Measurements from ENCODE around the gene ACY1. TPM values are rescaled to one million over a fixed set of nuclear protein-coding genes. Genes with fewer than 3 reads are reported as not detected.

ACY1 gene
- polyA plus RNA-seq, 1 of the 3 experiments (the other 2 are of a cell fraction): 93.0 TPM

- no peak overlapping the region for H3K4me2 ChIP-seq
These were observed 27.2 kb upstream of the ACY1 start for GRCh38 chr3:51955893-51956770.

GRCh38 chr3:51957520-51958205 is 25.7 kb upstream of the ACY1 start:
- 97% methylated on average over 6 of the region's 15 CpGs for WGBS (ENCODE audit: low lambda C conversion rate)
- Histone ChIP-seq H3K27me3 (ENCODE audit: insufficient read depth) (no peaks in the 10 kb centered on the region), H3K9me3 (no peaks in the 10 kb centered on the region), H3K9ac (no peak overlapping the region), H4K20me1 (ENCODE audit: insufficient read depth) (no peaks in the 10 kb centered on the region), H3K36me3 (replicated peaks in 1 of 2; ENCODE audit: control insufficient read depth in 1 of 2, insufficient read depth in 2 of 2, low read length in 1 of 2) (peaks cover 5 to 42% of the 10 kb centered on the region in 2 experiments), H3K9me2 (no peaks in the 10 kb centered on the region), H3K4me3 (ENCODE audit: low read depth in 2 of 2, low read length in 1 of 2) (no peak overlapping the region; a peak in 1 of 4 replicates), H3K4me2 (no peak overlapping the region), H3K27ac (ENCODE audit: low read depth in 2 of 2, low read length in 1 of 2) (no peak overlapping the region), H3K4me1 (ENCODE audit: control insufficient read depth in 1 of 2, insufficient read depth in 2 of 2, low read depth in 1 of 2, low read length in 1 of 2) (peaks cover 4 to 12% of the 10 kb centered on the region in 2 experiments; a peak in 2 of 4 replicates), H3K79me2 (ENCODE audit: insufficient read depth) (0 out of 2 replicates have a peak, but pooled peaks cover under 1% of the 10 kb centered on the region), H2AFZ (ENCODE audit: low read depth) (no peak overlapping the region), H3F3A (replicated peaks; ENCODE audit: insufficient read depth) (peaks cover 12% of the 10 kb centered on the region)
- POLR2A ChIA-PET: interaction anchor here (1.0 to 1.3 kb wide), 2 partner anchors 15 to 16 kb away, joined by 3 to 7 read pairs; partner anchors contain the start of genes ABHD14B and PARP3
- CTCF ChIA-PET: interaction anchor here (0.8 to 10.7 kb wide), 12 partner anchors 9 to 151 kb away, joined by 3 to 84 read pairs (median 6); partner anchors contain the start of genes ABHD14A, ABHD14B, PCBP4 and RRP9
- DNase-seq: no peak
- TF ChIP-seq MXI1 (IDR thresholded peaks at IDR 0.05; ENCODE audit: low read depth, low read length): no peak
- no peak for TF ChIP-seq CHD2 (IDR thresholded peaks at IDR 0.05; ENCODE audit: low read length, partially characterized antibody)
- TF ChIP-seq RXRA (IDR thresholded peaks at IDR 0.05; ENCODE audit: borderline replicate concordance, low read depth): no peak
- no peak for TF ChIP-seq RAD21 (IDR thresholded peaks at IDR 0.05; ENCODE audit: low read length)
- no peak for TF ChIP-seq TEAD4 (IDR thresholded peaks at IDR 0.05; ENCODE audit: borderline replicate concordance, insufficient read depth)
- TF ChIP-seq GABPA (IDR thresholded peaks at IDR 0.05; ENCODE audit: low read depth): no peak
- no peak for TF ChIP-seq FOSL2 (IDR thresholded peaks at IDR 0.05; ENCODE audit: borderline replicate concordance, low read depth)
- no peak for TF ChIP-seq SIN3A (IDR thresholded peaks at IDR 0.05; ENCODE audit: borderline replicate concordance, low read depth, low read length)
- no peak for TF ChIP-seq MEF2A (IDR thresholded peaks at IDR 0.05; ENCODE audit: borderline replicate concordance, low read depth)
- TF ChIP-seq EP300 (IDR thresholded peaks at IDR 0.05; ENCODE audit: borderline replicate concordance in 1 of 2, low read depth in 1 of 2, low read length in 1 of 2): no peak
- no peak for TF ChIP-seq ZBTB33 (IDR thresholded peaks at IDR 0.05; ENCODE audit: borderline replicate concordance, low read depth)
- no peak for TF ChIP-seq FOXJ3 (CRISPR knock-in tag; IDR thresholded peaks at IDR 0.05)
- no peak for TF ChIP-seq ELF1 (IDR thresholded peaks at IDR 0.05)

More at GRCh38 chr3:51955893-51956770, 27.2 kb upstream of the ACY1 start:
- peaks cover 4 to 12% of the 10 kb centered on the region in 2 experiments; a peak in 2 of 4 replicates for H3K4me1 ChIP-seq (ENCODE audit: control insufficient read depth in 1 of 2, insufficient read depth in 2 of 2, low read depth in 1 of 2, low read length in 1 of 2)
- H3K9me2 ChIP-seq: no peaks in the 10 kb centered on the region
- H3K27me3 ChIP-seq (ENCODE audit: insufficient read depth): no peaks in the 10 kb centered on the region
- TF ChIP-seq NFIC (IDR thresholded peaks at IDR 0.05; ENCODE audit: borderline replicate concordance) (0 out of 2 replicates have a peak, but pooled peaks have one; percentile 36), NRF1 (IDR thresholded peaks at IDR 0.05; ENCODE audit: low read depth, low read length) (no peak), MEF2A (IDR thresholded peaks at IDR 0.05; ENCODE audit: borderline replicate concordance, low read depth) (no peak), RXRA (IDR thresholded peaks at IDR 0.05; ENCODE audit: borderline replicate concordance, low read depth) (no peak), CHD2 (IDR thresholded peaks at IDR 0.05; ENCODE audit: low read length, partially characterized antibody) (peak; percentile 35), TCF12 (IDR thresholded peaks at IDR 0.05) (no peak), CTCF (IDR thresholded peaks at IDR 0.05) (peak; percentile 47), RFX5 (IDR thresholded peaks at IDR 0.05; ENCODE audit: low read length) (no peak)
- H3K27ac ChIP-seq (ENCODE audit: low read depth in 2 of 2, low read length in 1 of 2): peak overlapping the region in 1 of 2 experiments; percentile 53; a peak in 2 of 4 replicates
- H4K20me1 ChIP-seq (ENCODE audit: insufficient read depth): no peaks in the 10 kb centered on the region
- WGBS (ENCODE audit: low lambda C conversion rate): 78% methylated on average over 40 of the region's 97 CpGs
- H3K4me3 ChIP-seq (ENCODE audit: low read depth in 2 of 2, low read length in 1 of 2): no peak overlapping the region; a peak in 1 of 4 replicates
- peaks cover 14% of the 10 kb centered on the region for H3F3A ChIP-seq (replicated peaks; ENCODE audit: insufficient read depth)
- no peaks in the 10 kb centered on the region for H3K9me3 ChIP-seq
- H3K79me2 ChIP-seq (ENCODE audit: insufficient read depth): no peaks in the 10 kb centered on the region
- POLR2A ChIA-PET: interaction anchor here (1.3 kb wide), 1 partner anchor 18 kb away, joined by 7 read pairs; the partner anchor contains the start of gene ABHD14B
- DNase-seq: peak; percentile 91
- CTCF ChIA-PET: interaction anchor here (0.7 to 10.7 kb wide), 11 partner anchors 7 to 48 kb away, joined by 3 to 84 read pairs (median 6); partner anchors contain the start of genes ABHD14A, ABHD14B, ACY1 and PARP3
- no peak overlapping the region for H3K9ac ChIP-seq
- H3K36me3 ChIP-seq (replicated peaks in 1 of 2; ENCODE audit: control insufficient read depth in 1 of 2, insufficient read depth in 2 of 2, low read length in 1 of 2): peaks cover 5 to 38% of the 10 kb centered on the region in 2 experiments
- no peak overlapping the region for H2AFZ ChIP-seq (ENCODE audit: low read depth)
